Endothelial cell of umbilical vein (primary cell): Measurements from ENCODE around the gene PRKD1.

Experiments used
- EZH2 ChIP-seq: IDR thresholded peaks from 2 replicates; pipeline ENCODE4 v1.6.1; 2012; ENCODE audit warnings: borderline replicate concordance, low read depth, mild to moderate bottlenecking, moderate library complexity, low read length, inconsistent platforms; ENCODE audit not compliant: severe bottlenecking
- FOS ChIP-seq: IDR thresholded peaks from 2 replicates; pipeline ENCODE4 v1.6.1; 2011; ENCODE audit warnings: mild to moderate bottlenecking, low read length, moderate library complexity, borderline replicate concordance; ENCODE audit not compliant: insufficient read depth
- JUN ChIP-seq: IDR thresholded peaks from 2 replicates; pipeline ENCODE4 v1.6.1; 2011; ENCODE audit warnings: borderline replicate concordance, low read depth; ENCODE audit not compliant: insufficient read length, insufficient read depth
- MYC ChIP-seq: IDR thresholded peaks from one replicate; pipeline ENCODE4 v1.6.1; 2011; ENCODE audit warnings: mild to moderate bottlenecking, low read depth, low read length
- POLR2A ChIP-seq: IDR thresholded peaks from 2 replicates; pipeline ENCODE4 v1.6.1; 2012; ENCODE audit warnings: low read depth, mild to moderate bottlenecking, control low read depth, low read length
- POLR2AphosphoS5 ChIP-seq: IDR thresholded peaks from 2 replicates; pipeline ENCODE4 v1.6.1; 2012; ENCODE audit warnings: low read depth, mild to moderate bottlenecking, control low read depth, low read length, moderate library complexity; ENCODE audit not compliant: insufficient read depth
- TF ChIP-seq, protein P1 (sequence below), 2 donors: IDR thresholded peaks; 1 replicate in 1 of 2; 2 replicates in 1 of 2; pipeline ENCODE4 v1.5.1; 2011; ENCODE audit warnings: low read length in 2 of 2, mild to moderate bottlenecking in 2 of 2, moderate library complexity in 2 of 2, control low read depth in 1 of 2, inconsistent platforms in 1 of 2, low read depth in 1 of 2; ENCODE audit not compliant: insufficient read depth in 1 of 2; ENCODE audit errors: extremely low read depth in 1 of 2
- TF ChIP-seq, protein P2 (sequence below): IDR thresholded peaks from 2 replicates; pipeline ENCODE4 v1.6.1; 2011; ENCODE audit not compliant: insufficient read depth, insufficient read length

DNA sequence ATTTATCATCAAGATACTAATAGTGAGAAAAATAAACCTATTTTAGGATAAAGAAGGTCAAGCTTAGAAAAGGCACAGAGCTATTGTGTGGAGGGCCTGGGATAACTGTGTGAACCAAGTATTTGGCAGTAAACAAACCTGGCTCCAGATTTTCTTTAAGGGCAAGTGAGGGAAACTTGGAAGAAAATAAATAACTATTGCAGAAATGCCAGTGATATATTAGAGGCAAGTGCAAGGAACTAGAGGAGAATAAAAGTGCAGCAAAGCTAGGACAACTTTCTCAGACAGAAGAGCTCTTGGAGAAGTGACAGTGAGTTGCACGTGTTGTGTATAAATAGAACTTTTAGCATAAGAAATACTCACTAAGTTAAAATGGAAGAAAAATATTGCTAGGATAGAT is 83.7 kb downstream of the PRKD1 start:
- TF ChIP-seq, protein P1, sequence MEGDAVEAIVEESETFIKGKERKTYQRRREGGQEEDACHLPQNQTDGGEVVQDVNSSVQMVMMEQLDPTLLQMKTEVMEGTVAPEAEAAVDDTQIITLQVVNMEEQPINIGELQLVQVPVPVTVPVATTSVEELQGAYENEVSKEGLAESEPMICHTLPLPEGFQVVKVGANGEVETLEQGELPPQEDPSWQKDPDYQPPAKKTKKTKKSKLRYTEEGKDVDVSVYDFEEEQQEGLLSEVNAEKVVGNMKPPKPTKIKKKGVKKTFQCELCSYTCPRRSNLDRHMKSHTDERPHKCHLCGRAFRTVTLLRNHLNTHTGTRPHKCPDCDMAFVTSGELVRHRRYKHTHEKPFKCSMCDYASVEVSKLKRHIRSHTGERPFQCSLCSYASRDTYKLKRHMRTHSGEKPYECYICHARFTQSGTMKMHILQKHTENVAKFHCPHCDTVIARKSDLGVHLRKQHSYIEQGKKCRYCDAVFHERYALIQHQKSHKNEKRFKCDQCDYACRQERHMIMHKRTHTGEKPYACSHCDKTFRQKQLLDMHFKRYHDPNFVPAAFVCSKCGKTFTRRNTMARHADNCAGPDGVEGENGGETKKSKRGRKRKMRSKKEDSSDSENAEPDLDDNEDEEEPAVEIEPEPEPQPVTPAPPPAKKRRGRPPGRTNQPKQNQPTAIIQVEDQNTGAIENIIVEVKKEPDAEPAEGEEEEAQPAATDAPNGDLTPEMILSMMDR (IDR thresholded peaks at IDR 0.05; ENCODE audit: extremely low read depth in 1 of 2, insufficient read depth in 1 of 2, low read depth in 1 of 2, low read length in 2 of 2) = no peak
- TF ChIP-seq, protein P2, sequence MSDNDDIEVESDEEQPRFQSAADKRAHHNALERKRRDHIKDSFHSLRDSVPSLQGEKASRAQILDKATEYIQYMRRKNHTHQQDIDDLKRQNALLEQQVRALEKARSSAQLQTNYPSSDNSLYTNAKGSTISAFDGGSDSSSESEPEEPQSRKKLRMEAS = no peak
- TF ChIP-seq POLR2AphosphoS5 = no peak
- no peak for TF ChIP-seq EZH2
- no peak for TF ChIP-seq POLR2A
- TF ChIP-seq FOS = no peak
- no peak for TF ChIP-seq MYC
- TF ChIP-seq JUN = no peak
